Cerebellar nuclear complex (tissue), 1 donor: Measurements from ENCODE around the gene GALNT1.
A peak's percentile ranks its signal among the peaks of the same experiment; 100 is the strongest.

Experiments used
- DNase-seq, 2 experiments: peaks; one replicate each; lab custom pipeline; 2025; lab: John Stamatoyannopoulos, UW

The GALNT1 gene

DNA sequence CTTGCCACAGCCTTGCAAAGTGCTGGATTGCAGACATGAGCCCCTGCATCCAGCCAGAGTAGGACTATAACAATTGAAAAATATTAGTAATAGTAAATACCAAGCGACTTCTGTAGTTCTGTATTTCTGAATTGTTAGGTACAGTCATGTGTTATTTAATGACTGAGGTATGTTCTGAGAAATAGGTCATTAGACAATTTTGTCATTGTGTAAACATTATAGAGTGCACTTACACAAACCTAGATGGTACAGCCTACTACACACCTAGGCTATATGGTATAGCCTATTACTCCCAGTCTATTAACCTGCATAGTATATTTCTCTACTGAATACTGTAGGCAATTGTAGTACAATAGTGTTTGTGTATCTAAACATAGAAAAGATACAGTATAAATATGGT lies 92.1 kb downstream of the GALNT1 start:
- no peak for DNase-seq

DNA sequence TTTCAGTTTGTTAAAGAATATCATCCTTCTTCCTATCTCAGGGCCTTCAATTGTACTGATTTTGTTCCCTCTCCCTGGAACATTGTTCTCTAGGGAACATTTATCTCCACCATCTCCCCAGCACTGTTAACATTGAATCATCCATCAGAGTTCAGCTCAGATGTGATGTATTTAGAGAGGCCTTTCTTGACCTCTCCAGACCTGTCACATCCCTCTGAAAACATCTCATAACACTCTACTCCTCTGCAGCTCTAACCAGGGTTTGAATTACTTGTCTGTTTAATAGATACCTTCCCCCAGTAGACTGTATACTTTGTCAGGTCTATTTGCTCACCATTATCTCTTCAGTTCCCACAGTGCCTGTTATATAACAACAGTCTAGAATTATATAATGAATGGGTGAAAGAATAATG lies 98.6 kb downstream of the GALNT1 start:
- DNase-seq: no peak

DNA sequence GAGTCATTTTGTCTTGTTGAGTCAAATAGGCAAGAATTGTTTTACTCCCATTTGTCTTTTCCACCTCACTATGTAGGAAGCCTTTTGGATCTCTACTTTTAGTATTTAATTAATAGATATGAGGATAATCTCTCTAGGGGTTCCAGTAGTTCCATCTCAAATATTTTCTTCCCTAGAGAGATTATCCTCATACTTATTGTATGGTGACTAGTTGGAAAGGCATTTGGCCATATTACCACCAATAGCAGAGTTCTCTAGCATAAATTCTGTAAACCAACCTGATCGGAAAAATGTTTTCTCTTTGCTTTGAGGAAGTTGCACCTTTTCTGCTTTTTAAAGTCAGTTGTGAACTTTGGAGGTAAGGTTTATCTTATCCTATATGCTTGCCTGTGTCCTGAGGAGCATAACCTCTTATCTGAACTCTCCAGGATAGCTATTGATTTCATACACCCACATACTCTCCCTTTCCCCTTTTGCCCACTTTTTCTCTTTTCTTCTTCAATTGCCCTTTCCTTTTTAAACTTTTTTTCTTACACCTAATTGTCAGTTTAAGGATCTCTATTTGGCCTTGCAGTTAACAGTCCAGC lies 100.8 kb downstream of the GALNT1 start:
- no peak for DNase-seq

DNA sequence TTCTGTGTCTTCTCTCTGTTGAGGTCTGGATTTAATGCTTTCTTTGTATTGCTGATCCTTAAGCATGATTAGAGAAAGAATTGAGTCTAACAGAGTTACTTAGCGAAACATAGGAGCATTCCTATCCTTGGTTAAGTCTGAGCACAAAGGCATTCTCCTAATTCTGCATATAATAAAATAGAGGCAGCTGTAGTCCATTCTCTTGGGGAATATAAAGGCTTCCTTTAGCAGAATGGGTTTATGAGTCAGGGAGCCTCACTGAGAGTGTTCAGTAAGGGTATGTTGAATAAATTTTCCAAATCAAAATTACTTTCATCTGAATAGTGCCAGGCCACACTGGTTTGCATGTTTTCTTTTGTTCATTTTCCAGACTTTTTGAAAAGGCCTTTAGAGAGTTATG lies 101.5 kb downstream of the GALNT1 start:
- no peak for DNase-seq

DNA sequence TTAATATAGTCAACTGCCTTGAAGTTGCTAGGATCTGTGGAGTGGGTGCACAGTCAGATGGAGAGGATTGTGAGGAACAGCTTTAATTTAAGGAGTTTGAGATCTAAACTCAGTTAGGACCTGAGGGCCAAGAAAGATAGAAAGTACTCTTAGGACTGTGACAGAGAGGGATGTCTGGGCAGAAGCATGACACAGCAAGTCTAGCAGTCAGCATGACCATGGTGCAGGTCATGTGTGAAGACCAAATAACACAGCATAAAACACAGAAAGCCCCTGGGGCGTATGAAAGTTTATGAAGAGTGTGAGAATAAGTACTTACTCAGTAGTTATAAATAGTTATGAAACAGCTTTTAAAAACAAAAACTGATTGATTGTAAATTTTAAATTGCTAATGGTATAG lies 107.2 kb downstream of the GALNT1 start:
- no peak for DNase-seq

DNA sequence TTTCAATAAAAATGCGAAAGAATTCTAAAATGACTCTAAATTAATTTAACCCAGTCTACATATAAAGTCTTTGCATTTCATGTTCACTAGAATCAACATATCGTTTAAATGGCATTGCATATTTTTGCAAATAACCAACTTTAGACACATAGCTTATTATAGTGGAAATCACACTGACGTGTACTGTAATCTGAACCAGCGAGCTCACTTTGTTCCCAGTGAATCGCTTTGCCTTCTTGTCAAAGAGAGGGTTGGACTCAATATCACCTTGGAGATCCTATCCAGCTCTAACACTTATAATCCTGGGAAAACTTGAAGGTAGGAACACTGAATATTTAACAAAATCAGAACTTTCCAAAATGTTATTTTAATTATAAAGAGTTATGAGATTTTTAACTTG lies 108.2 kb downstream of the GALNT1 start:
- DNase-seq: no peak

DNA sequence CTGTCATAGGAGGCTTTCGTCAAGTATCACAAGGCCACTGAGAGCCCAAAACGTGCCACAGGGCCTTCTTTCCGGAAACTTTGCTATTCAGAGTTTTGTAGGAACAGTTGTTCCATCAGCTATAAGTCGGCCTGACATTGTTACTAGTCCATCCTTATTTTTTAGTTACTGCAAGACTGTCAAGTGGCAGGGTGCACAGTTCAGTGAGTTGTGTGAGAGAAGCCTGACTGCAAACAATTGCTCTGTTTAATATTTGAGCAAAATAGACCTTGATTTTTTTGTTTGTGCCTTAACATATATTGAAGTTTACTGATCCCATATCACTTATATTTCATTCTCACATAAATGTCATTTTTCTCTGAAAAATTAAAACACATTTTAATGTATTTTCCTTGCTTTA lies 110.1 kb downstream of the GALNT1 start:
- DNase-seq: no peak

DNA sequence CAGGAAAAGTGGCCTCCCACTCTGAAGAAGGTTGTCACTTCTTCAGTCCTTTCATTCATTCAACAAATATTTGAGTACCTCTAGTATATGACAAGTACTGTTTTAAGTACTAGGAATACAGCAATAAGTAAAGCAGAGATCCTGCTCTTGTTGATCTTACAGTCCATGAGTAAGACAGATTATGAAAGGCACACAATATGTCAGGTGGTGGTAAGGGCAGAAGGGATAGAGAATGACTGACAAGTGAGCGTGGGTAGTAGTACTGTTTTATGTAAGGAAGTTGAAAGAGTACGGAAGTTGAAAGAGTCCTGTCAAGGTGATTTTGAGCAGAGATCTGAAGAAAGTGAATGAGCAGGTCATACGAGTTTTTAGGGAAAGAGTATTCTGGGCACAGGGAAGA lies 111.3 kb downstream of the GALNT1 start:
- no peak for DNase-seq

DNA sequence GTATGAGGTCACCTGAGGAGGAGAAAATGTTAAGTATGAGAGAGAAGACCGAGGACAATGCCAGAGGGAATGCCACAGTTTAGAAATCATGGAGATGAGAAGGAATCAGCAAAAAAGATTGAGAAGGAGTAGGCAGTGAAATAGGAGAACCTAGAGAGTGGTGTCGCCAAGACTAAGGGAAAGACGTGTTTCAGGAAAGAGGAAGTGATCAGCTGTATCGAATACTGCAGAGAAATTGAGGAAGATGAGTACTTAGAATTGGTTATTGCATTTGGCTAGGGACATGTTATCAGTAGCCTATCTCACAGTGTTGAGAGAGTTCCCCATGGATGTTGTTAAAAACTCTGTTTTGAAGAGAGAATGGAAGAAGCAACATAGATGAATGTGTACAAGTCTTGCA lies 112.3 kb downstream of the GALNT1 start:
- DNase-seq: no peak

DNA sequence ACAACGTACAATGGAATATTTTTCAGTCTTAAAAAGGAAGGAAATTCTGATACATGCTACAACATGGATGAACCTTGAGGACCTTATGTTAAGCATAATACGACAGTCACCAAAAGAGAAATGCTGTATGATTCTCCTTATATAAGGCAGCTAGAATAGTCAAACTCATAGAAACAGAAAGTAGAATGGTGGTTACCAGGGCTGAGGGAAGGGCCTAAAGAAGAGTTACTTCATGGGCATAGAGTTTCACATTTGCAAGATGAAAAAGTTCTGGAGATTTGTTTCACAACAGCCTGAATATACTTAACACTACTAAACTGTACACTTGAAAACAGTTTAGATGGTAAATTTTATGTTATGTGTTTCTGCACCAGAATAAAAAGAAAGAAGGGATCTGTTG lies 113.3 kb downstream of the GALNT1 start:
- no peak for DNase-seq

DNA sequence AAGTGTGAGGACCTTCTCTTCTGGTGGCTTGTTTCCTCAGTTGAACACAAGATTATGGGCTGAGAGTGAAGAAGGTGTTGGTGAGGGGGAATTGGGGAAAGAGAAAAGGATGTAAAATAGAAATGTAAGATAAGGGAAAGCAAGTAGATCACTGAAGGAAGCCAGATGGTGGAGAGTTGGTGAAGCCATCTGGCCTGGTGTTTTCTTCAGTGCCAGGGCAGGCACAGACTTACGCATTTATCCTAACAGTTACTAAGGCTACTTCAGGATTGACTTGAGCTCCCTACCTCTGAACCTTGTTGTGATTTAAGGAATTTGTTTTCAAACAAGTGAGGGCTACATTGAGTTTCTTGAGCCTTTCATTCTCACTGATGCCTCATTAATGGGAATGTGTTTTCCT lies 113.8 kb downstream of the GALNT1 start:
- no peak for DNase-seq

DNA sequence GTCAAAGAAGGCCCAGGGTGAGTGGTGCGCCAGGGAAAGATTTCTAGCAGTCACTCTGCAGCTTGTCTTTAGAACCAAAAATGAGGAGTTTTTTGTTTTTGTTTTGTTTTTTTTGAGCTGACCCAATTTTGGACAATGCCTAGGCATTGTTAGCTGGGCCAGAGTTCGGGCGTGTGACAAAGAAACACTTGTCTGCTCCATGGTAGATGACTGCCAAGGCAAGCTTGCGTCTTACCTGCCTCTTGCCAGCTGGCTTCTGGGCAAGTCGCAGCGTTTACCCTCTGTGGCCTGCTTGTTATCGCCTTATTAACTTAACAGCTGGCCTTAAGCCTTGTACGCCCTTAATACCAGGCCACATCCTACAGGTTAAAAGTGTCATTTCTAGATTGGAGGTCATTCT lies 114.3 kb downstream of the GALNT1 start:
- DNase-seq: peak; percentile 35 to 46

DNA sequence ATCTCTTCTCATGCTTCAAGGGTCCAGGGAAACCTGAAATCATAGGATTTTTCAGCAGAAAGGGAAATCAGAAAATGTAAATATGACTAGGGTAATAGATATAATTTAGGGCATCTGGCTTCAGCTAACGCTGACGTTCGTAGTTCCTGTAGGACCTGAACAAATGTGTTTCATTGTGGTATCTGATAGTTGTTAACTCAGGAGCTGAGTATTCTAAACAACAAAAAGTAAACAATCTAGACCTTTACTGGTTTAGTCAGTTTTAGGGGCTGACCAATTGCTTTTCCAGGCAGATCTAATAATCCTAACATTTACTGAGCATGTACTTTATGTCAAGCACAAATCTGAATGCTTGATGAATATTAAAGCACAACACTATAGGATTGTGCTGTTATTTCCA lies 114.8 kb downstream of the GALNT1 start:
- DNase-seq: no peak

DNA sequence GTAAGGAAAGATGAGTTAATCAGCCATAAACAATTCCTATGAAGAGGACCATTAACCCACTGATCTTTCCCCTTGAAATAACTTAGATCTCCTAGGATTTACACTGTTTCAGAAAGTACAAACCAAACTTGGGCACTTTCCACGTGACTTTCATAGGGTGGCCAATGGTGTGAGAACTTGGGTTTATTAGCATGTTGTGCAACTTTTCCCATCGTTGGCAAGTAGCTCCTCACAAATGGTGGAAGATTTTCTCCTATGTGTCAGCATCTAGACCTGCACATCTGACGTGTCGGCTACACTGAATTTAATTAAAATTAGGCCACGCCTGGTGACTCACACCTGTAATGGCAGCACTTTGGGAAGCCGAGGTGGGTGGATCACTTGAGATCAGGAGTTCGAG lies 116.3 kb downstream of the GALNT1 start:
- DNase-seq: no peak

DNA sequence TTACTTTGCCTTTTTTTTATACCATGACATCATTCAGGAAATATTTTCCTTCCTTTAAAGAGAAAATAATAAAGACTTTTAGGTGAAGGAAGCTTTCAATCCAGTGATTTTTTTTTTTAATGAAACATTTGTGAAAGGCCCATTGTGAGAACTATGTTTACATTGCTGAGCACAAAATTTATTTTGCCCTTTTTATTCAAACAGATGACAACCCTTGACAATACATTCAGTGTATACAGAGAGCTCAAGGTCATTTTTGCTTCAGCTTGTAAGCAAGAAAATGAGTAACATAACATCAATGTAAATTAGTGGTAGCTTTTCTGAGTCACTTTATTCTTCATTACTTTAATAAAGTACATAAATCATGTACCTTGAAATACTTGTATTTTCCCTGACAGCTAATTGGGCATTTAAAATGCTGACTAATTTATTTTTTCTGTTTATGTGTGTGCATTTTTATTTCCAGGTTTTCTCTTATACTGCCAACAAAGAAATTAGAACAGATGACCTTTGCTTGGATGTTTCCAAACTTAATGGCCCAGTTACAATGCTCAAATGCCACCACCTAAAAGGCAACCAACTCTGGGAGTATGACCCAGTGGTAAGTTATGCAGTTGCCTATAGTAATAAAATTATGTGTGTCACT lies 121.6 kb downstream of the GALNT1 start:
- no peak for DNase-seq

DNA sequence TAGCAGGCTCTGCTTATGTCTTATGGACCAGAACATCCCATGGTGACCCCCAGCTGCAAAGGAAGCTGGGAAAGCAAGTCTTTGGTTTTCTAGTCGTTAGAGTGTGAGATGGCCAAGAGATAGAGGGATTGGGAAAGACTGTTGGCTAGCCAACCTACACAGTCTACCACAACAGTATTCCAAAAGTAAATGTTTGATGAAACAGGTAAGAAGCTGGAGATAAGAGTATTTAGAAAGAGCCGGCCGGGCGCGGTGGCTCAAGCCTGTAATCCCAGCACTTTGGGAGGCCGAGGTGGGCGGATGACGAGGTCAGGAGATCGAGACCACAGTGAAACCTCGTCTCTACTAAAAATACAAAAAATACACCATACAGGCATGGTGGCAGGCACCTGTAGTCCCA lies 124.4 kb downstream of the GALNT1 start:
- DNase-seq: no peak

DNA sequence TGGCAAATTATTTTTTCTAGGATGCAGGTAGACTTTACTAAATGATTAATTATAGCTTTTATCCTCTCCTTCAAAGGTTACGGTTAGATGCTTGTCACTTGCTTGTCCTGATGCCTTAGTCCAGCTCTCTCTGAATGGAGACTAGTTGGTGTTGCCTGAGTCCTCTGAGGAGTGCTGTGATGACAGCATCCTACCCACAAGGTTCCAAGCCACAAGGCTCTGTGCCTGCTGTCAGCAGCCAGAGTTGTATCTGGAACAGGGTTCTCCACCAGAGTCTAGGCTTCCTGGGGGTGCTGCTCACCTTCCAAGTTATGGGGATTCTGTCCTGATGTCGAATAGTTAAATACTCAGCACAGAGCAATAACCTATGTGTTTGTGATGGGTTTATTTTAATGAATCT lies 125.7 kb downstream of the GALNT1 start:
- no peak for DNase-seq

DNA sequence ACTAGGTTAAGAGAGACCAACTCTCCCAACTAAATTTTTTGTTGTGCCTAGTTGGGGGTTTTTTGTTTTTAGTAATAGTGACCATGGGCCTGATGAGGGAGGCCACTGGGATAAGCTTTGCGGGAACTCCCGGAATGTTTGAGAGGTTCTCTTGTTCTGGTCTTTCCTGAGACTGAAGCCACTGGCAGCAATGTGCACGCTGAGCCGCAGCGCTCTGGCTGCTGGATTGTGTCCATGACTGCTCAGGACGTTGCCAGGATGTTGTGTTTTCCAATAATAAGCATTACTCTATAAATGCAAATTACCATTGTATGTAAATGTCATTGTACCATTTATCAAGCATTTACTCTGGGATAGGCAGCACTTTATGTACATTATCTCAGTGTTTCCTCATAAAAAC lies 126.1 kb downstream of the GALNT1 start:
- DNase-seq: no peak

DNA sequence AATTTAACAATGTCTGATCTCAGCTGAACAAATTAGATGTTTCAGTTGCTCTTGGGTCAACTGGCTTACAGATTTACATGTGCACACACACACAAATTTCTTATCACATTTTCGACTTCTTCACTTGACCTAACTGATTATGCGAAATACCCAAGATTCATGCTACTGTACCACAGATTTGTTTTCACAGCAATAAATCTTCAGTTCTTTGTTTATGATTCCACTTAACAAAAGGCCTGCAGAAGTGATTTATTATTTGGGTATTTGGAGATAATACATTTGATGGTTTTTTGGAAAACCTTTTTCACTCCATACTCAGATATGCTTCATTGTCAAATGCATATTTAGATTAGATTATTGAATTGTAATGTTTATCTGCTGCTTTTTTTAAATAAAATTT lies 129.0 kb downstream of the GALNT1 start:
- no peak for DNase-seq

DNA sequence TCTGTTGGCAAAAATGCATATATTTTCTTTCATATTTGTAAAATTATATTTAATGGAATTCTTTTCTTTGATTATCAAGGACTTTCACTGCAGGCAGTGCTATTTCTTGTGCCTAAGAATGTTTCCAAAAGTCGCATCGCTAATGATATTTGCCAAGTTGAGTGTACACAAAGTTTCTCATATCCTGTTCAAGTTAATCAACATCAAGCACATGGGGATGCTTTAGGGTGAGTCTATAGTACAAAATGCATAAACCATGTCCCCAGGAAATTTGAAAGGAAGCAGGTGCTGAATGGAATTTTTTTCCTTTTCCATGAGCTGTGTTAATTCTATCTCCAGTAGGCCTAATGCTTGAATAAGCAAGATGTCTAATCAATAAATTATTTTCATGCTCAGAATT lies 129.7 kb downstream of the GALNT1 start:
- DNase-seq: no peak

DNA sequence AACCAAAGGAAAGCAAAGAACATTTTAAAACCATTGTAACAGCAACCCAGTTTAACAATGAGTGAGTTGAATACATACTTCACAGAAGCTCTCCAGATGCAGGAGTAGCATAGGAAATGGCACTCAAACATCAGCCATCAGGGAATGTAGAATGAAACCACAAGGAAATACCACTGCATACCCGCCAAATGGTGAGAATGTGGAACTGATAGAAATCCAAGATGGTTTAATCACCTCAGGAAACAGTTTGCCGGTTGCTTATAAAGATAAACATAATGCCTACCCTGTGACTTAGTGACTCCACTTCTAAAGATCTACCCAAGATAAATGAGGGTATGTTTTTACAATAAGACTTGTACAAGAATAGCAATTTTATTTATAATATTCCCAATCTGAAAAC lies 132.0 kb downstream of the GALNT1 start:
- DNase-seq: no peak

DNA sequence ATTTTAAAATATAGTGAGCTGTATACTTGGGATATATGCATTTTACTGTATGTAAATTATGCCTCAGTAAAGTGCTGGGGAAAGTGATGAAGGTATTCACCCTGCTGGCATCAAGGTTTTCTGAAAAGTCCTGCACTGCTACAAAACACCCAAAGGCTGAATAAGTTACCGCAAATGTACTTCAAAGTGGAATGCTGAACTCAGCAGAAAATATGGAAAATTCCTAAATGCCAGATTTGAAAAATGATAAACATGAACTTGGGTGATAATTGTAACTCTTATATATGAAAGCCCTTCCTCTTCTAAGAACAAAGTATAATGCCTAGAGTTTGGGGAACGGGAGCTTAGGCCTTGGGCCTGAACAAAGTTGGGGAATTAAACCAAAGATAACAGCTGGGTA lies 133.0 kb downstream of the GALNT1 start:
- no peak for DNase-seq

DNA sequence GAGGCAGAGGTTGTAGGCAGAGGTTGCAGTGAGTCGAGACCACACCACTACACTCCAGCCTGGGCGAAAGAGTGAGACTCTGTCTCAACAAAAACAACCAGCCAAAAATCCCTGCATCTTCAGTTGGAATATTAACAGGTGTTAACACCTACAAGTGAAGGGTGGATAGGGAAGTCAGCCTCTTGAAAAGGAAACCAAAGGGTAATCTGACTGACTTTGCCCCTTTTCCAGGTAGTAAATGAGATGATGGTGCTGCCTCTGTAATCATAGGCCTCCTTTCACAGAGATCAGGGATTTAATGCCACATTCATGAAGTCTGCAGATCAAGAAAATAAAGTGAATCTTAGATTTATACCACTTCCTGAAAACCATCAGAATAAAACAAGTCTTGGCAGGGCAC lies 133.6 kb downstream of the GALNT1 start:
- no peak for DNase-seq

DNA sequence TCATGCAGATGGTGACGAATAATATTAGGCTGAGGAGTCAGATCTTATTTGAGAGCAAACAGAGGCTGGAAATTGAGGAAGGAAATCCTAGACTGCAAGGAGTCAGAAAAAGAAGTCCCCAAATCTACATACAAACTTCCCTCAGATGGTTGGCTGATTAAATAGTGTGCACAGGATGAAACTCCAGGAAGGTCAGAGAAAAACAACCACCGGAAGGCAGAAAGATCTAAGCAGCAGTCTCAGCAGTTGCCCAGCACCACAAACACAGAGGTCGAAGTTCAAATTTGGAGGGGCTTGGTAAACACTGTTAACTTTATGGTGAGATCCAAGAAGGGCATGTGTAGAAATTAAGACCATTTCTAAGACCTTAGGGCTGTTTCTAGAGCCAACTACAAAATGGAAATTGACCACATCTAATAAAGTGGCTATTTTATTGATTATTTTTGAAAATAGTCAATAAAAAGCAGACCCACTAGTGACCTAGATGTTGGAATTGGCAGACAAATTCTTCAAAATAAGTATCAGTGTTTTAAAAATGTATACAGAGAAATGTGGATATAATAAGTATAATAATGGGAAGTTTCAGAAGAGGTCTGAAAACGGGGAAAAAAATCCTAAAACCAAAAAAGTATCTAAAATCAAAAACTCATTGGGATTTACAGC lies 134.8 kb downstream of the GALNT1 start:
- no peak for DNase-seq
